Natural killer cell (primary cell): Measurements from ENCODE around the gene CD1C. TPM values are rescaled to one million over a fixed set of nuclear protein-coding genes. Genes with fewer than 3 reads are reported as not detected.

Source experiments
- ATAC-seq, 3 donors: fragments of 150-1000 bp in 2 of 3; fragments of 200-7000 bp in 1 of 3; cut with Tn5 transposase; 1 replicate in 1 of 3; 2 replicates in 2 of 3; pipeline ENCODE4 v1.10.0; 2021; ENCODE audit warnings: mild to moderate bottlenecking in 2 of 3, moderate library complexity in 2 of 3
- DNase-seq, 2 donors: peaks; one replicate each; pipeline versions ENCODE4 v3.0.0 to v3.0.0-alpha.2; 2013 to 2021; ENCODE audit warnings: mixed read lengths in 1 of 2
- H3K27ac ChIP-seq: one replicate; pipeline ENCODE4 v1.5.1; 2013; ENCODE audit warnings: mild to moderate bottlenecking, low read length
- H3K27me3 ChIP-seq: one replicate; pipeline ENCODE4 v1.6.1; 2013; ENCODE audit warnings: low read length; ENCODE audit not compliant: control insufficient read depth, insufficient read depth
- H3K36me3 ChIP-seq: one replicate; pipeline ENCODE4 v1.6.1; 2013; ENCODE audit warnings: low read length; ENCODE audit not compliant: control insufficient read depth, insufficient read depth
- H3K4me1 ChIP-seq: one replicate; pipeline ENCODE4 v1.6.1; 2013; ENCODE audit warnings: low read length; ENCODE audit not compliant: control insufficient read depth, insufficient read depth
- H3K4me3 ChIP-seq: one replicate; pipeline ENCODE4 v1.5.1; 2013; ENCODE audit warnings: low read length
- H3K9me3 ChIP-seq: one replicate; pipeline ENCODE4 v1.6.1; 2013; ENCODE audit warnings: low read length; ENCODE audit not compliant: control insufficient read depth, insufficient read depth
- H3K27ac Mint-ChIP-seq, 2 donors: one replicate each; pipeline ENCODE4 v1.8.0; 2022; ENCODE audit warnings: mild to moderate bottlenecking in 2 of 2, mixed read lengths in 2 of 2, moderate library complexity in 1 of 2
- H3K27me3 Mint-ChIP-seq, 2 donors: one replicate each; pipeline ENCODE4 v1.8.0; 2022; ENCODE audit warnings: low read depth in 2 of 2, mixed read lengths in 2 of 2
- H3K36me3 Mint-ChIP-seq: one replicate; pipeline ENCODE4 v1.8.0; 2022; ENCODE audit warnings: mixed read lengths
- H3K4me1 Mint-ChIP-seq, 2 donors: one replicate each; pipeline ENCODE4 v1.8.0; 2022; ENCODE audit warnings: mixed read lengths in 2 of 2
- H3K4me3 Mint-ChIP-seq: one replicate; pipeline ENCODE4 v1.8.0; 2022; ENCODE audit warnings: mild to moderate bottlenecking, moderate library complexity, mixed read lengths
- H3K9me3 Mint-ChIP-seq, 2 donors: one replicate each; pipeline ENCODE4 v1.8.0; 2022; ENCODE audit warnings: mixed read lengths in 2 of 2
- CTCF ChIP-seq: fragments of 200-600 bp; IDR thresholded peaks from one replicate; pipeline ENCODE4 v1.8.0; 2022; ENCODE audit warnings: antibody characterized with exemption
- WGBS: methylation state at CpG from one replicate; pipeline ENCODE4 v1.1.7; 2013; ENCODE audit warnings: missing lambda C conversion rate; ENCODE audit not compliant: insufficient coverage; 5-methylcytosine and 5-hydroxymethylcytosine counted together
- intact Hi-C: fragments of 100-400 bp; cut with micrococcal nuclease; formaldehyde crosslinking; loops from one replicate; pipeline ENCODE4 v1.14.2; 2022
- total RNA-seq, 4 donors: library from RNA; stranded (reverse); fragments of 120-200 nt in 1 of 4; gene quantifications; one replicate each; pipeline versions ENCODE4 v1.2.3 to v1.2.4, GENCODE V29; 2013 to 2022

The CD1C gene
- 1 to 10 TPM in 2 of 3 donors, not detected in 1; 1.2 to 4.6 TPM for total RNA-seq
- 67.2 TPM for total RNA-seq (2013)

DNA sequence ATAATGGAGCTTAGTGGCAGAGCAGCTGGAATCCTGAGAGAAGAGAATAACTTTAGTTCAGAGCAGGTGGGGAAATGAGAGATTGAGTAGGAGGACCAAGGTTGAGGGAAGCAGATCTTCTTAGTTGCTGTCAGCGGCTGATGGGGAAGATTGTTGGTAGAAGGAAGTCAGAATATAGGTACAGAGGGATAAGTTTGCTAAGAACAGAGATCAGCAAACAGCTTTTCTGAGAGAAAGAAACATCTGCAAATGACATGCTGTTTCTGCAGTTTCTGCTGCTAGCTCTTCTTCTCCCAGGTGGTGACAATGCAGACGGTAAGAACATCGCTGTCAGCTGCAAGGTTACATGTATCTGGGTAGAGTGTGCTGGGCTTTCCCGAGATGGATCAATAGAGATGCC lies at the start of gene CD1C:
Gene CD1C (plus strand): TSS at position 113 of the 400 bp plus-strand sequence. CDS start 142 bp downstream, at position 255.
- Histone ChIP-seq H3K4me1 (peaks cover 19% of the 10 kb centered on the region), H3K36me3 (no peaks in the 10 kb centered on the region), H3K27ac (peak within 1 kb of the TSS; percentile 12), H3K4me3 (peak within 1 kb of the TSS; percentile 17), H3K9me3 (no peaks in the 10 kb centered on the region), H3K27me3 (no peaks in the 10 kb centered on the region)
- no peak for TF ChIP-seq CTCF
- H3K27ac Mint-ChIP-seq = no peak within 1 kb of the TSS
- intact Hi-C loops = no loop called here
- H3K36me3 Mint-ChIP-seq = no peaks in the 10 kb centered on the region
- DNase-seq (no peak), ATAC-seq (no peak)
- WGBS = 71% methylated on average over 4 of the region's 4 CpGs
- no peak within 1 kb of the TSS for H3K4me3 Mint-ChIP-seq
- no peaks in the 10 kb centered on the region for H3K9me3 Mint-ChIP-seq
- peaks cover 10 to 17% of the 10 kb centered on the region in 2 donors for H3K4me1 Mint-ChIP-seq
- H3K27me3 Mint-ChIP-seq = peaks cover 2 to 11% of the 10 kb centered on the region in 2 donors

DNA sequence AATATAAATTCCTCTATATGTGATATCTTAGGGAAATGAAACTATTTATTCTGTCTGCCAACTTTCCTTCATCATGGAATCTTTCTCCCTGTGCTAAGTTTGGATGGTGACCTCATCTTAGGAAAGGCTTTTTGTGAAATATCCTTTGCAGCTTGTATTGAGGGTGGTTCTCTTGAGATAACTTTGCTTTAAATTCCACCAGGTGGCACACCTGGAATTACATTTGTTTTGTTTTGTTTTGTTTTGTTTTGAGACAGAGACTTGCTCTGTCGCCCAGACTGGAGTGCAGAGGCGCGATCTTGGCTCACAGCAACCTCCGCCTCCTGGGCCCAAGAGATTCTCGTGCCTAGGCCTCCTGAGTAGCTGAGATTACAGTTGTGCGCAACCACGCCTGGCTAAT lies 43.1 kb upstream of the CD1C start:
- WGBS = 82% methylated on average over 7 of the region's 7 CpGs
- no peaks in the 10 kb centered on the region for H3K9me3 ChIP-seq
- intact Hi-C loops = no loop called here
- H3K4me3 ChIP-seq = no peak overlapping the region
- DNase-seq (peak in 1 of 2 donors; percentile 38), ATAC-seq (no peak)
- H3K36me3 Mint-ChIP-seq = no peaks in the 10 kb centered on the region
- peaks cover 20 to 33% of the 10 kb centered on the region in 2 donors for H3K4me1 Mint-ChIP-seq
- no peak overlapping the region for H3K27ac ChIP-seq
- peaks cover 46 to 84% of the 10 kb centered on the region in 2 donors for H3K27me3 Mint-ChIP-seq
- H3K4me1 ChIP-seq = peaks cover 21% of the 10 kb centered on the region
- H3K27me3 ChIP-seq = peaks cover 8% of the 10 kb centered on the region
- no peaks in the 10 kb centered on the region for H3K9me3 Mint-ChIP-seq
- no peak for TF ChIP-seq CTCF
- no peaks in the 10 kb centered on the region for H3K36me3 ChIP-seq
- H3K4me3 Mint-ChIP-seq = no peak overlapping the region
- H3K27ac Mint-ChIP-seq = no peak overlapping the region

DNA sequence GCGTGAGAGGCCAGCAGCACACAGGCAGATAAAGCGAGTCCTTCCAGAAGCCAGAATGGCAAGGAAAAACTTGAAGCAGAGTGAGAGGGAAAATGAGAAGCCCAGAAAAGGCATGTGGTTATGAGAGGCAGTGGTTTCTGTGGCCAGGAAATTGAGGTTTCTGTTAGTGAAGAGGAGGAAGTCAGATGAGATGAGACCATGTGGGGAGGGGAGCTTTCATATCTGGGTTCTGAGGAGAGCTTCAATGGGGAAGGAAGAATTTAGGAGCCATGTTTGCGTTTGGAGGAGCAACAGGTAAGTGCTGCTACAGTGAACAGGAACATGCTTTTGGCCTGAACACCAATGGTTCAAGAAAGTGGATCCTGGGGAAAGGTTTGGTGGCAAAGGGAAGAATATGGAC lies 41.6 kb upstream of the CD1C start:
- WGBS = 5% methylated on average over 3 of the region's 3 CpGs
- Mint-ChIP-seq H3K4me1 (peaks cover 20 to 33% of the 10 kb centered on the region in 2 donors), H3K27me3 (peaks cover 40 to 70% of the 10 kb centered on the region in 2 donors), H3K9me3 (no peaks in the 10 kb centered on the region), H3K36me3 (no peaks in the 10 kb centered on the region), H3K4me3 (peak overlapping the region; percentile 71), H3K27ac (peak overlapping the region in 1 of 2 donors; percentile 35)
- H3K36me3 ChIP-seq = no peaks in the 10 kb centered on the region
- H3K4me3 ChIP-seq = no peak overlapping the region
- H3K4me1 ChIP-seq = peaks cover 21% of the 10 kb centered on the region
- ATAC-seq = peak; percentile 26 to 88 (median 62)
- no peaks in the 10 kb centered on the region for H3K9me3 ChIP-seq
- H3K27me3 ChIP-seq = peaks cover 7% of the 10 kb centered on the region
- intact Hi-C loops = no loop called here
- no peak overlapping the region for H3K27ac ChIP-seq
- DNase-seq = peak; percentile 22 to 73
- TF ChIP-seq CTCF = no peak

DNA sequence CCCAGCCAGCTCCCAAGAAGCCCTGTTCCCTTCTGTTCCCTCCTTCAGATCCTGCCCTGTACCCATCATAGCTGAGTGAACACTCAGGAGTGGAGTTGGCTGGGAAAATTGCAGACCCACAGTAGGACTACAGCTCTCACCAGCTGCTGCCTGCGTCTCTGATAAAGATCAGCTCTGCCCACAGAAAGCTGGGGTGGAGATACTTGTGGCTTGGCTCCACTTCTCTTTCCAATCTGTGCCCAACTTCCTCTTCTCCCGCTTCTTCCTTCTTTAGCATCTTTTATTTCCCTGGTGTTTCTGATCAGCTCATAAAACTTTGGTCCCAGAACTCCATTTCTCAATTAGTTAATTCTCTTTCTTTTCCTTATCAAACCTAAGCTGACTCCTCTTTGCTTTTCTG lies 41.0 kb upstream of the CD1C start:
- no peak overlapping the region for H3K4me3 ChIP-seq
- H3K27ac Mint-ChIP-seq = no peak overlapping the region
- 33% methylated on average over 2 of the region's 2 CpGs for WGBS
- H3K27me3 ChIP-seq = peaks cover 5% of the 10 kb centered on the region
- DNase-seq (no peak), ATAC-seq (no peak)
- H3K9me3 Mint-ChIP-seq = no peaks in the 10 kb centered on the region
- TF ChIP-seq CTCF = no peak
- intact Hi-C loops = no loop called here
- no peaks in the 10 kb centered on the region for H3K9me3 ChIP-seq
- peaks cover 21% of the 10 kb centered on the region for H3K4me1 ChIP-seq
- peak overlapping the region; percentile 71 for H3K4me3 Mint-ChIP-seq
- no peaks in the 10 kb centered on the region for H3K36me3 Mint-ChIP-seq
- H3K4me1 Mint-ChIP-seq = peaks cover 20 to 33% of the 10 kb centered on the region in 2 donors
- no peak overlapping the region for H3K27ac ChIP-seq
- no peaks in the 10 kb centered on the region for H3K36me3 ChIP-seq
- peaks cover 34 to 63% of the 10 kb centered on the region in 2 donors for H3K27me3 Mint-ChIP-seq
